ENCODE data around the gene RPS6KL1.
A peak's percentile ranks its signal among the peaks of the same experiment; 100 is the strongest.

RPS6KL1 gene

DNA sequence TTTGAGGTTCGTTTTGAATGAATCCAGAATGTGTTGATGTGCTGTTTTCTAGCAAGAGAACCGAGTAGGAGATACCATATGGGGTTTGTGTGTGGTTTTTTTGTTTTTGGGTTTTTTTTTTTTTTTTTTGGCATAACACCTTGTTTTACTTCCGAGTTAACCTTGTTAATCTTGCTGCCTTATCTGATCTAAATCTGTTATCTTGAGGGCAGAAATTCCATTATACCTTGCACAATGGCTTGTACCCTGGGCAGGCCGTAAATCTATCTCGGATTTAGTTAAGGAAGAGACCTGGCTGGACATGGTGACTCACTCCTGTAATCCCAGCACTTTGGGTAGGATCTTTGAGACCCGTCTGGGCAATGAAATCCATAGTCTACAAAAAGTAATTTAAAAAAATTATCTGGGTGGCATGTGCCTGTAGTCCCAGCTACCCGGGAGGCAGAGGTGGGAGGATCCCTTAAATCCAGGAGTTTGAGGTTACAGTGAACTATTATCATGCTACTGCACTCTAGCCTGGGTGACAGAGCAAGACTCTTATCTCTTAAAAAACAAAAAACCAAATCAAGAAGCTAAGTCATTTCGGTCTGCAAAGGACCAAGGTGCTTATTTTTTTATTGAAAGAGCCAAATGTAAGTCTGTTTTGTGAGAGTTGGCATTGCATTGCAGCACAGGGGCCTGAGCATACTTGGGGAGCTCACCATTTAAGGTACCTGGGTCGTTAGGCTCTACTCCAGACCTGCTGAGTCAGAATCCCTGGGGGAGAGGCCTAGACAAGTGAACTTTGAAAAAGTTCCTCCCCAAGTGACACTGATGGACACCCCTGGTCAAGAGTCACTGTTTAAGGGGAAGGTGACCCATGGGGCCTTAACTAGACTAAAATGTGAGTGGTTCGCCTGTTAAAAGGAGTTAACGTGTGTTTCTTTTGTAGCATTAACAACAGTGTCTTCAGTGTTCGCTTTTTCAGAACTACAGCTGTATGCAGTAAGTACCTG, 34.6 kb downstream of the RPS6KL1 start:
- Histone ChIP-seq H3K27me3 (no peaks in the 10 kb centered on the region), H3K4me3 (ENCODE audit: low read depth, low read length) (no peak overlapping the region), H3K4me1 (no peaks in the 10 kb centered on the region; the same call in 1 of the 2 replicates), H3K36me3 (peaks cover 64% of the 10 kb centered on the region), H3K9me3 (no peaks in the 10 kb centered on the region)
- DNase-seq = no peak
- TF ChIP-seq, protein P1, sequence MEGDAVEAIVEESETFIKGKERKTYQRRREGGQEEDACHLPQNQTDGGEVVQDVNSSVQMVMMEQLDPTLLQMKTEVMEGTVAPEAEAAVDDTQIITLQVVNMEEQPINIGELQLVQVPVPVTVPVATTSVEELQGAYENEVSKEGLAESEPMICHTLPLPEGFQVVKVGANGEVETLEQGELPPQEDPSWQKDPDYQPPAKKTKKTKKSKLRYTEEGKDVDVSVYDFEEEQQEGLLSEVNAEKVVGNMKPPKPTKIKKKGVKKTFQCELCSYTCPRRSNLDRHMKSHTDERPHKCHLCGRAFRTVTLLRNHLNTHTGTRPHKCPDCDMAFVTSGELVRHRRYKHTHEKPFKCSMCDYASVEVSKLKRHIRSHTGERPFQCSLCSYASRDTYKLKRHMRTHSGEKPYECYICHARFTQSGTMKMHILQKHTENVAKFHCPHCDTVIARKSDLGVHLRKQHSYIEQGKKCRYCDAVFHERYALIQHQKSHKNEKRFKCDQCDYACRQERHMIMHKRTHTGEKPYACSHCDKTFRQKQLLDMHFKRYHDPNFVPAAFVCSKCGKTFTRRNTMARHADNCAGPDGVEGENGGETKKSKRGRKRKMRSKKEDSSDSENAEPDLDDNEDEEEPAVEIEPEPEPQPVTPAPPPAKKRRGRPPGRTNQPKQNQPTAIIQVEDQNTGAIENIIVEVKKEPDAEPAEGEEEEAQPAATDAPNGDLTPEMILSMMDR (IDR thresholded peaks at IDR 0.05; ENCODE audit: low read depth, low read length) = no peak

DNA sequence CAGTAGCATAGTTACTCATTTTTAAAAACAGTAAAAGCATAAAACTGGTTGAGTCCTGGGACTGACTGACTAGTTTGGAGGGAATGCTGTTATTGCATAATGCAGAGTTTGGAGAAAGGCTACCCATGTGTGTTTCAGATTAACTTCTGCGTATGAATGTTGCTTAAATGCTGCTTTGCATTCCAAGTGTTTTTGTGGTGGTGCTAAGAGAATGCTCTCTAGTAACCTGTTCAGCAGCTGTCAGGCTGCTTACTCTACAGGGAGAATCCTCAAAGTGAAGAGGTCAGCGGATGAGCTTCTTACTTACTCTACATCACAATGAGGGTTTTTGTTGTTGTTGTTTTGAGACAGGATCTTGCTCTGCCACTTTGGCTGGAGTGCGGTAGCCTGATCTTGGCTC, 37.1 kb downstream of the RPS6KL1 start:
- Histone ChIP-seq H3K4me1 (no peaks in the 10 kb centered on the region; the same call in 1 of the 2 replicates), H3K27me3 (no peaks in the 10 kb centered on the region), H3K4me3 (ENCODE audit: low read depth, low read length) (no peak overlapping the region), H3K9me3 (no peaks in the 10 kb centered on the region), H3K36me3 (peaks cover 44% of the 10 kb centered on the region)
- TF ChIP-seq, protein P1 (IDR thresholded peaks at IDR 0.05; ENCODE audit: low read depth, low read length) = no peak
- DNase-seq = no peak

DNA sequence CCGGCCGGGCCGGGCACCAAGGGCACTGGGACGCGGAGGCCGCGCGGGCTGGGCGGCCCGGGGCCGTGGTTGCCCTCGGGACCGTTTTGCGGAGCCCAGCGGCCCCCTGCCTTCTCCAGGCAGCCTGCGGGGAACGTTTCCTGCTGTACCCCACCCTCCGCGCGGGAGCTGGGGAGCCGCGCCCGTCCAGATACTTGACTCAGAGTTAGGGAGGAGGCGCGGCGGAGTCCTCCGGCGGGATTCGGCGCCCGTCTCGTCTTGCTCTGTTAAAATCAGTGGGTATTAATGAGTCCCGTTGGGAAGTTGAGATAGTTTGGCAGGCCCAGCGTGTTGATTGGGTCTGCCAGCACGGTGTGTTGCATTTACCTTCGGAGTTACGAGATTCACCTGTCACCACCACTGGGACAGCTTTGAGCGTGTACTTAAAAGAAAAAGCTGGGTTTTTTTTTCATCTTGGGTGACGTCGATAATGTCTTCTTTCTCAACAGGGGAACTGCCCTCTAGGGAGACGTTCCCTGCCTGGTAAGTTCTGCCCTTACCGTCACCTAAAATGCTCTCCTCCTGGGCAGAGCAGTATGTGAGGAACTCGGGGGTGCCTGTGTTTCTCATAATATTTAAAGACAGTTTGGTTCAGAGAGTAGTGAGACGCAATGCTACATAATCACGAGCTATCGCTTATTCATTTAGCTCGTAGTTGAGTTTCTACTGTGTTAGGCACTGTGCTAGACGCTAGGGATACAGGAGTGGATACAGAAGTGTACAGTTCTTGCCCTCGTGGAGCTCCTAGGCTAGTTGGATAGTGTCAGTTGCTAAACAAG, 40.7 kb downstream of the RPS6KL1 start:
- Histone ChIP-seq H3K27me3 (no peaks in the 10 kb centered on the region), H3K4me1 (no peaks in the 10 kb centered on the region), H3K36me3 (peaks cover 20% of the 10 kb centered on the region), H3K4me3 (ENCODE audit: low read depth, low read length) (peak overlapping the region; percentile 86), H3K9me3 (no peaks in the 10 kb centered on the region)
- TF ChIP-seq, protein P1 (IDR thresholded peaks at IDR 0.05; ENCODE audit: low read depth, low read length) = no peak
- peak; percentile 30 for DNase-seq

DNA sequence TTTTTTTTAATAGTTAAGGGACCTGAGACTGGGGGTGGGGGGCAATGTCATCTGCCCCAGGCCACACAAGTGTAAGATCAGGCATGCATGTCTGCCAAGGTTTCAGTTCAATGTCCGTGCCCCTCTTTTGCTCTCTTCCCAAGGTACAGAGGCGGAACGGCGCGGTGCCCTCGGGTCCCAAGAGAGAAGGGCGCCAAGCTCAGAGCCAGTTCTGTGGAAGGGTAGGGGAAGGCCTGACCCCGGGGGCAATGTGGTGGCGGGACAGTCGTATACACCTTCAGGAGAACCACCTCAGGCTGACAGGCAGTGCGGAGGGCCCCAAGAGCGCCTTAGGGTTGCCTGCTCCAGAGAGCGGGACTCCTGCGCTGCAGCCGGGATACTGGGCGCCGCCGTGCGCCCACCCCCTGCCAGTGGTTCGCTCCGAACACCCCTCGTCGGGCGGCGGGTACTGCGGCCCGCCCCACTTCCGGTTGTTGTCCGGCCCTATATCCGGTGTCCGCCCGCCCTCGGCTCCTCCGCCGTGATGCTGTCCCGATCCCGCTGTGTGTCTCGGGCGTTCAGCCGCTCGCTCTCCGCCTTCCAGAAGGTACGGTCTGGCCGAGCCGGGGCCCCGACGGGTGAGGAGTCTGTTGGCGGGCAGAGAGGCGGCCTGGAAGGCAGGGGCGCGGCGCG, 41.5 kb downstream of the RPS6KL1 start, which contains the start of gene DLST:
Gene DLST, plus strand, starts transcription at position 486 of the 672 bp plus-strand sequence. Its CDS starts 38 bp downstream, at position 524.
- peak; percentile 91 for DNase-seq
- Histone ChIP-seq H3K4me3 (ENCODE audit: low read depth, low read length) (peak within 1 kb of the TSS; percentile 86), H3K36me3 (peaks cover 17% of the 10 kb centered on the region), H3K9me3 (no peaks in the 10 kb centered on the region), H3K27me3 (no peaks in the 10 kb centered on the region), H3K4me1 (no peaks in the 10 kb centered on the region)
- TF ChIP-seq, protein P1 (IDR thresholded peaks at IDR 0.05; ENCODE audit: low read depth, low read length) = no peak

DNA sequence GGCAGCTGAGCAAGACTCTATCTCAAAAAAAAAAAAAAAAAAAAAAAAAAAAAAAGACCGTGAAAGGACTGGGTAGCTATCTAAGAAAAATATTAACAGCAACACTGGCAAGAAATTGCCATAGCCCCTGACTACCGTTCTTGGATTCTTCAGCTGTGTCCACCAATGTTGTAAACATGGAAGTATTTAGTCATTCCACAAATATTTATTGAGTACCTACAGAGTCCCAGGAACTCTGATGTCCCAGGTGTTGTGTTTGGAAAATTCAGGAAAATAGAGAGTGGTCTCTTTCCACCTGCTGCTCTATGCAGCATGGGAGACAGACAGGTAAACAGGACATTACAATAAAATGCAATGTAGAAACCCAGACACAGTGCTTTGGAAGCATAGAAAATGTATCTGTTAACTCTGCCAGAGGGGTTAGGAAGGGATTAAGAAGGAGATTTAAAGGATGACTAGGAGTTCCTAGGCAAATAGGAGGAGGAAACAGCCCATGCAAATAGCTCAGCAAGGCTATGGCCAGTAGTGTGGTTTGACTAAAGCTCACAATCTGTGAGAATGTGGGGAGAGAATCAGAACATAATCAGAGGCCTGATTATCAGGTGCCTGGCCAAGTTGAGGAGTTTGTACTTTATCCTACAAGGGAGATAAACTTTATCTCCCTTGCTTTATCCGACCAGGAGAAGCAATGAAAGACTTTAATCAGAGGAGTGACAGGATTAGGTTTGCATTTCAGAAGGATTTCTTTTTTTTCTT, 43.5 kb downstream of the RPS6KL1 start:
- Histone ChIP-seq H3K36me3 (peaks cover 5% of the 10 kb centered on the region), H3K27me3 (no peaks in the 10 kb centered on the region), H3K4me3 (ENCODE audit: low read depth, low read length) (no peak overlapping the region), H3K9me3 (no peaks in the 10 kb centered on the region), H3K4me1 (no peaks in the 10 kb centered on the region)
- TF ChIP-seq, protein P1 (IDR thresholded peaks at IDR 0.05; ENCODE audit: low read depth, low read length) = no peak
- no peak for DNase-seq

All from BE2C (cell line).